ENCODE results near the gene HOXB9. TPM values are rescaled to one million over a fixed set of nuclear protein-coding genes. Genes with fewer than 3 reads are reported as not detected.

HOXB9 gene
- total and polyA plus RNA-seq, 9 of the 15 experiments (the other 6 are each of a cell fraction or from before 2014, with no cell fraction given): 3.1 to 196 (median 77.6) TPM

GRCh38 chr17:48582750-48583069 is 43.4 kb downstream of the HOXB9 start:
- FAIRE-seq (no peak), DNase-seq (ENCODE audit: extremely low read depth in 1 of 4, low spot score in 3 of 4) (no peak), ATAC-seq (no peak)
- Histone ChIP-seq H3K4me3 (no peak overlapping the region; the same call in 1 of the 2 replicates), H3K27me3 (ENCODE audit: control insufficient read depth in 2 of 2, insufficient read depth in 2 of 2, low read length in 2 of 2) (no peaks in the 10 kb centered on the region), H3K4me2 (ENCODE audit: insufficient read depth, low read length) (peak overlapping the region; percentile 93), H3K9ac (ENCODE audit: insufficient read depth in 1 of 2, low read depth in 2 of 2, low read length in 2 of 2) (peak overlapping the region; percentile 95; a peak in 3 of 4 replicates), H2AFZ (ENCODE audit: low read depth, low read length) (peak overlapping the region; percentile 77), H3K9me3 (replicated peaks; ENCODE audit: control insufficient read depth, insufficient read depth, low read depth, low read length) (no peaks in the 10 kb centered on the region), H3K36me3 (ENCODE audit: control insufficient read depth, insufficient read depth, low read length) (no peaks in the 10 kb centered on the region), H3K27ac (ENCODE audit: extremely low read depth, low read depth, low read length) (peak overlapping the region; percentile 95), H3K4me1 (replicated peaks in 1 of 2; ENCODE audit: control insufficient read depth in 2 of 2, insufficient read depth in 2 of 2, low read length in 2 of 2) (peaks cover 38 to 47% of the 10 kb centered on the region in 2 experiments), H3K79me2 (ENCODE audit: control insufficient read depth, insufficient read depth, low read length) (peaks cover 69% of the 10 kb centered on the region), H4K20me1 (replicated peaks; ENCODE audit: control insufficient read depth, insufficient read depth, low read length) (no peaks in the 10 kb centered on the region), H3K9me1 (ENCODE audit: control insufficient read depth, insufficient read depth, low read length) (no peaks in the 10 kb centered on the region)
- no TSS peak for BruUV-seq (replicated peaks)
- intact Hi-C loops (cut with micrococcal nuclease) (no loop called here), in situ Hi-C loops (cut with MboI) (no loop called here)
- WGBS (ENCODE audit: insufficient coverage, low coverage, missing lambda C conversion rate): 14% methylated on average over 7 of the region's 7 CpGs
- ChIA-PET CTCF (ENCODE audit: low intra/inter-chr PET ratio) (no interaction called here), POLR2A (interaction anchor here (0.9 to 2.4 kb wide), 6 partner anchors 10 to 115 kb away, joined by 3 to 12 read pairs (median 4); partner anchors contain the start of gene HOXB5)
- TF ChIP-seq SOX6 (IDR thresholded peaks at IDR 0.05) (no peak), NCOA6 (IDR thresholded peaks at IDR 0.05) (no peak), DPF2 (IDR thresholded peaks at IDR 0.05) (0 out of 2 replicates have a peak, but pooled peaks have one; percentile 12), BACH1 (tag; IDR thresholded peaks at IDR 0.05) (peak; percentile 66; the same call in 1 of the 2 replicates), ZNF395 (CRISPR knock-in tag; IDR thresholded peaks at IDR 0.05) (0 out of 2 replicates have a peak, but pooled peaks have one; percentile 51), SIN3B (IDR thresholded peaks at IDR 0.05; ENCODE audit: low read depth) (no peak), XRCC4 (IDR thresholded peaks at IDR 0.05; ENCODE audit: extremely low read depth, insufficient read depth, insufficient read length) (no peak), NONO (IDR thresholded peaks at IDR 0.05; ENCODE audit: low read depth in 2 of 2, low read length in 1 of 2) (no peak), ZNF830 (CRISPR knock-in tag; IDR thresholded peaks at IDR 0.05) (0 out of 2 replicates have a peak, but pooled peaks have one; percentile 37), TFAM (CRISPR knock-in tag; conservative IDR thresholded peaks at IDR 0.05) (no peak), NRF1 (conservative IDR thresholded peaks at IDR 0.05 in 1 of 2, IDR thresholded peaks at IDR 0.05 in 1 of 2) (peak; percentile 3 to 51; a peak in 3 of 4 replicates), SMAD3 (CRISPR knock-in tag; conservative IDR thresholded peaks at IDR 0.05) (no peak), GATAD2B (IDR thresholded peaks at IDR 0.05; ENCODE audit: borderline replicate concordance) (no peak), TSHZ1 (CRISPR knock-in tag; IDR thresholded peaks at IDR 0.05) (no peak), MEF2A (IDR thresholded peaks at IDR 0.05; ENCODE audit: control insufficient read depth, low read depth, low read length) (no peak), NFRKB (IDR thresholded peaks at IDR 0.05; ENCODE audit: low read depth) (no peak), NFE2L1 (tag; IDR thresholded peaks at IDR 0.05; ENCODE audit: borderline replicate concordance, low read depth) (no peak), TAF15 (IDR thresholded peaks at IDR 0.05; ENCODE audit: low read depth, low read length) (no peak), MBD2 (IDR thresholded peaks at IDR 0.05; ENCODE audit: borderline replicate concordance, low read depth) (0 out of 2 replicates have a peak, but pooled peaks have one; percentile 4), NEUROD1 (IDR thresholded peaks at IDR 0.05; ENCODE audit: borderline replicate concordance, low read depth, low read length, partially characterized antibody) (peak; percentile 7)

Measured in K562 (cell line).